HepG2 (cell line): ENCODE measurements around the gene USP28.

Experiments used
- AHR ChIP-seq: IDR thresholded peaks from 2 replicates; pipeline ENCODE4 v1.6.1; 2018; ENCODE audit warnings: missing genetic modification reagents, missing compliant biosample characterization
- ARNT ChIP-seq: fragments of 450-650 bp; IDR thresholded peaks from 2 replicates; pipeline ENCODE4 v1.6.1; 2017
- CTCF ChIP-seq: sonication (generic); formaldehyde crosslinking; IDR thresholded peaks from 2 replicates; pipeline ENCODE4 v1.5.0; 2020; ENCODE audit warnings: mild to moderate bottlenecking, missing genetic modification reagents, moderate library complexity
- EZH2 ChIP-seq: conservative IDR thresholded peaks from 2 replicates; pipeline ENCODE4 v1.6.1; 2012; ENCODE audit warnings: mild to moderate bottlenecking, low read depth, low read length, moderate library complexity
- POLR2AphosphoS5 ChIP-seq: IDR thresholded peaks from 2 replicates; pipeline ENCODE4 v1.6.1; 2012; ENCODE audit warnings: low read depth, low read length
- RELA ChIP-seq: sonication (generic); formaldehyde crosslinking; IDR thresholded peaks from 2 replicates; pipeline ENCODE4 v1.4.0; 2020; ENCODE audit warnings: missing genetic modification reagents
- ZNF18 ChIP-seq: sonication (generic); formaldehyde crosslinking; IDR thresholded peaks from 2 replicates; pipeline ENCODE4 v1.8.0; 2022; ENCODE audit warnings: mild to moderate bottlenecking, missing genetic modification reagents; ENCODE audit not compliant: insufficient replicate concordance
- ZNF570 ChIP-seq: sonication (generic); formaldehyde crosslinking; IDR thresholded peaks from 2 replicates; pipeline ENCODE4 v1.4.0; 2020; ENCODE audit warnings: mild to moderate bottlenecking, missing genetic modification reagents, borderline replicate concordance
- TF ChIP-seq, protein P1 (sequence below): sonication (generic); formaldehyde crosslinking; IDR thresholded peaks from 2 replicates; pipeline ENCODE4 v1.4.0; 2020; ENCODE audit warnings: missing genetic modification reagents

- TF ChIP-seq AHR (CRISPR knock-in tag) (no peak), ZNF570 (no peak), ZNF18 (CRISPR knock-in tag) (no peak), RELA (CRISPR knock-in tag) (no peak), EZH2 (no peak), ARNT (no peak), POLR2AphosphoS5 (no peak), CTCF (CRISPR knock-in tag) (no peak)
- TF ChIP-seq, protein P1, sequence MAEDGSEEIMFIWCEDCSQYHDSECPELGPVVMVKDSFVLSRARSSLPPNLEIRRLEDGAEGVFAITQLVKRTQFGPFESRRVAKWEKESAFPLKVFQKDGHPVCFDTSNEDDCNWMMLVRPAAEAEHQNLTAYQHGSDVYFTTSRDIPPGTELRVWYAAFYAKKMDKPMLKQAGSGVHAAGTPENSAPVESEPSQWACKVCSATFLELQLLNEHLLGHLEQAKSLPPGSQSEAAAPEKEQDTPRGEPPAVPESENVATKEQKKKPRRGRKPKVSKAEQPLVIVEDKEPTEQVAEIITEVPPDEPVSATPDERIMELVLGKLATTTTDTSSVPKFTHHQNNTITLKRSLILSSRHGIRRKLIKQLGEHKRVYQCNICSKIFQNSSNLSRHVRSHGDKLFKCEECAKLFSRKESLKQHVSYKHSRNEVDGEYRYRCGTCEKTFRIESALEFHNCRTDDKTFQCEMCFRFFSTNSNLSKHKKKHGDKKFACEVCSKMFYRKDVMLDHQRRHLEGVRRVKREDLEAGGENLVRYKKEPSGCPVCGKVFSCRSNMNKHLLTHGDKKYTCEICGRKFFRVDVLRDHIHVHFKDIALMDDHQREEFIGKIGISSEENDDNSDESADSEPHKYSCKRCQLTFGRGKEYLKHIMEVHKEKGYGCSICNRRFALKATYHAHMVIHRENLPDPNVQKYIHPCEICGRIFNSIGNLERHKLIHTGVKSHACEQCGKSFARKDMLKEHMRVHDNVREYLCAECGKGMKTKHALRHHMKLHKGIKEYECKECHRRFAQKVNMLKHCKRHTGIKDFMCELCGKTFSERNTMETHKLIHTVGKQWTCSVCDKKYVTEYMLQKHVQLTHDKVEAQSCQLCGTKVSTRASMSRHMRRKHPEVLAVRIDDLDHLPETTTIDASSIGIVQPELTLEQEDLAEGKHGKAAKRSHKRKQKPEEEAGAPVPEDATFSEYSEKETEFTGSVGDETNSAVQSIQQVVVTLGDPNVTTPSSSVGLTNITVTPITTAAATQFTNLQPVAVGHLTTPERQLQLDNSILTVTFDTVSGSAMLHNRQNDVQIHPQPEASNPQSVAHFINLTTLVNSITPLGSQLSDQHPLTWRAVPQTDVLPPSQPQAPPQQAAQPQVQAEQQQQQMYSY (CRISPR knock-in tag) = no peak
Observed at GRCh38 chr11:113840932-113841664, 34.3 kb downstream of the USP28 start.
